K562 (cell line): ENCODE measurements around the gene DHRS3.
A peak's percentile ranks its signal among the peaks of the same experiment; 100 is the strongest.

ENCODE experiments used
- ATF3 ChIP-seq, 2 experiments: fragments of 450-650 bp in 1 of 2; sonication (generic) in 1 of 2; formaldehyde crosslinking in 1 of 2; IDR thresholded peaks in 1 of 2; conservative IDR thresholded peaks in 1 of 2; 2 replicates each; pipeline versions ENCODE4 v1.6.1 to v1.8.1; 2016 to 2023; ENCODE audit warnings: mild to moderate bottlenecking in 2 of 2, moderate library complexity in 2 of 2, inconsistent platforms in 1 of 2, missing genetic modification reagents in 1 of 2
- BRF1 ChIP-seq: IDR thresholded peaks from 3 replicates; pipeline ENCODE4 v1.6.1; 2011; ENCODE audit warnings: borderline replicate concordance, mild to moderate bottlenecking; ENCODE audit not compliant: insufficient read length; ENCODE audit errors: extremely low read depth
- CTCF ChIP-seq, 3 experiments: IDR thresholded peaks in 2 of 3; conservative IDR thresholded peaks in 1 of 3; 2 replicates each; pipeline ENCODE4 v1.5.1; 2011 to 2012; ENCODE audit warnings: low read length in 3 of 3, mild to moderate bottlenecking in 3 of 3, control low read depth in 2 of 3, improper control_type of control experiment in 1 of 3, inconsistent platforms in 1 of 3, low read depth in 1 of 3, mixed read lengths in 1 of 3, moderate library complexity in 1 of 3; ENCODE audit not compliant: insufficient read depth in 2 of 3
- OTX1 ChIP-seq: fragments of 450-650 bp; formaldehyde crosslinking; IDR thresholded peaks from 2 replicates; pipeline ENCODE4 v1.4.0; 2022; ENCODE audit warnings: mild to moderate bottlenecking
- POLR2AphosphoS5 ChIP-seq: IDR thresholded peaks from 2 replicates; pipeline ENCODE4 v1.6.1; 2011; ENCODE audit warnings: mild to moderate bottlenecking, low read depth, low read length, moderate library complexity; ENCODE audit not compliant: control insufficient read depth, insufficient read depth
- PRDM10 ChIP-seq: fragments of 450-650 bp; IDR thresholded peaks from 2 replicates; pipeline ENCODE4 v1.6.1; 2018; ENCODE audit not compliant: partially characterized antibody
- SUPT5H ChIP-seq: fragments of 450-650 bp; IDR thresholded peaks from 2 replicates; pipeline ENCODE4 v1.6.1; 2016
- TFAP4 ChIP-seq: sonication (generic); formaldehyde crosslinking; IDR thresholded peaks from 2 replicates; pipeline ENCODE4 v1.8.0; 2022; ENCODE audit warnings: missing genetic modification reagents, mild to moderate bottlenecking, moderate library complexity, borderline replicate concordance
- ZBTB12 ChIP-seq: fragments of 250-450 bp; sonication (Bioruptor Pico); IDR thresholded peaks from 2 replicates; pipeline ENCODE4 v1.4.0; 2020

- TF ChIP-seq POLR2AphosphoS5 = no peak
- TF ChIP-seq SUPT5H = no peak
- peak; percentile 45; the same call in 1 of the 2 replicates for TF ChIP-seq ATF3 (IDR thresholded peaks at IDR 0.05)
- no peak for TF ChIP-seq ATF3 (CRISPR knock-in tag; conservative IDR thresholded peaks at IDR 0.05)
- no peak for TF ChIP-seq CTCF (IDR thresholded peaks at IDR 0.05 in 2 of 3, conservative IDR thresholded peaks at IDR 0.05 in 1 of 3; ENCODE audit: insufficient read depth in 2 of 3, low read depth in 1 of 3, low read length in 3 of 3)
- TF ChIP-seq OTX1 (CRISPR knock-in tag) = no peak
- no peak for TF ChIP-seq PRDM10
- TF ChIP-seq BRF1 = no peak
- TF ChIP-seq ZBTB12 = no peak
- 0 out of 2 replicates have a peak, but pooled peaks have one; percentile 10 for TF ChIP-seq TFAP4
Measured at GRCh38 chr1:12539705-12540579, 78.1 kb downstream of the DHRS3 start.
